GM18873 (cell line): ENCODE data around the gene TMEM165.

Experiments
- ATAC-seq: cut with Tn5 transposase; IDR thresholded peaks from one replicate; pipeline ENCODE4 v1.9.1; 2021; ENCODE audit warnings: mild to moderate bottlenecking, moderate library complexity, moderate number of reproducible peaks; ENCODE audit not compliant: unreplicated experiment, low FRiP score

TMEM165 gene

DNA sequence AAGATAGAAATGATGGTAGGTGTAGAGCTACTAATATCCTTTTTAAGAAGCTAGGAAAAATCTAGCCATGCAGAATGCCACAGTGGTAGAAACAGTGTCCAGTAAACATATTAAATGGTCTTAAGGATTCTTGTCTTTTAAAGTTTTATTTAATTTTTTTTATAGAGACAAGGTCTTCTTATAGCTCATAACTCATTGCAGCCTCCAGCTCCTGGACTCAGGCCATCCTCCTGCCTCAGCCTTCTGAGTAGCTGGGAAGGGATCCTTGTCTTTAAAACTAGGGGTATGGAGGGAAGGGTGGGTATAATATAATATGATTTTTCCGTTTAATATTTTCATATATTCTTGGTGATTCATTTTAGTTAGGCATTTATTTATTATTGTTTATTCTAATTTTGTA lies 3.8 kb downstream of the TMEM165 start:
- ATAC-seq: no peak

GRCh38 chr4:55405073-55405472 lies 9.3 kb downstream of the TMEM165 start:
- no peak for ATAC-seq

- no peak for ATAC-seq
Measured at GRCh38 chr4:55406545-55406944, 10.8 kb downstream of the TMEM165 start.

DNA sequence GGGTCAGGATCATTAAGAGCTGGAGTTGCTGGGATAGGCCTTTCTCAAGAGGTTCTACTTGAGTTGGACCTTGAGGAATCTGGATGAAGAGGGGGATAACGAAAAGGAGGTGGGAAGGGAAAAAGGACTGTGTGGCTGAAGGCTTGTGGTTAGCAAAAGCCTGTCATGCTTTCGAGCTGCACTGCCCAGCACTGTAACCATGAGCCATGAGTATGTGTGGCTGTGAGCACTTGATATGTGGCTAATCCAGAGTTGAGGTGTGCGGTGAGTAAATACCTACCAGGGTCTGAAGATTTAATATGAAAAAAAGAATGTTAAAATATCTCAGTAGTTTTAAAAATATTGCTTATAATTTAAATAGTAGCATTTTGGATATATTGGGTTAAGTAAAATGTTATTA lies 11.4 kb downstream of the TMEM165 start:
- ATAC-seq: no peak

DNA sequence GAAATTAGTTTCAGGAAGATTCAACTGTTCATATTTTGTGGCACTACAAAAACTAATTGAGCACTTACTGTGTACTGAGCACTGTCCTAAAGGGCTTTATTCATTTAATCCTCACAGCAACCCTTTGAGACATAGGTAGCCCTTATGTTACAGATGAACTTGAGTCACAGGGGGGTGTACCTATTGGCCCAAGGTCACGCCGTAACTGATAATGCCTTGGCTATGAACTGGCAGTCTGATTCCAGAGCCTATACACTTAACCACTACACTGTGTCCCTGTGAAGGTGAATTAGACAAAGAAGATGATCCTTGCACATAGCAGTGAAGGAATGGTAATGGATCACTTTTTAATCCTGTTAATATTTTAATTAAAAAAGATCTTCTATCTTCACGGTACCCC lies 12.0 kb downstream of the TMEM165 start:
- no peak for ATAC-seq

DNA sequence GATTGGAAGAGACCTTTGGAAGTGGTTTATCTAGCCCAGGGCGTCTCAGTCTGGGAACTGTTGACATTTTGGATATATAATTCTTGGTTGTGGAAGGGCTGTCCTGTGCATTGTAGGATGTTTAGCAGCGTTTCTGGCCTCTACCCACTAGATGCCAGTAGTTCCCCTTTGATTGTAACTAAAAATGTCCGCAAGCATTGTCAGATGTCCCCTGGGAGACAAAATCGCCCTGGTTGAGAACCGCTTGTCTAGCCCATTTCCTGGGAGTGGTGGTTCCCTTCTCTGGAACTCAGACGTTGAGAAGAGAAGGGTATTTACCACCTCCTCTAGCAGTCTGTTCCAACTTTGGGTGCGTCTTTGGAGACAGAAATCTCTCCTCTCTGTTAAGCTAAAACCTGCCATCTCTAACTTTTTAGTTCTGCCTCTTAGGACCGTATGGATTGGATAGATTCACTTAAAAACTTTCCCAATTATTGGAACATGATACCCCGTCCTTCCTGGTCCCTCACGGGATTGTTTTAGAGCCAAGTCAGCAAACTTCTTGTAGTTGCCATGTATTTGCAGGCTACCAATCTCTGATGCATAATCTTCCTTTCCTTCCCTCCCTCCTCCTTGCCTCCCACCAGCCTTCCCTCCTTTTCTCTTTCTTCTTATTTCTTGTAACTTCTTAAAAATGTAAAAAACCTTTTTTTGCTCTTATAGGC lies 13.9 kb downstream of the TMEM165 start:
- ATAC-seq: peak; percentile 56

GRCh38 chr4:55410431-55410830 lies 14.7 kb downstream of the TMEM165 start:
- no peak for ATAC-seq

DNA sequence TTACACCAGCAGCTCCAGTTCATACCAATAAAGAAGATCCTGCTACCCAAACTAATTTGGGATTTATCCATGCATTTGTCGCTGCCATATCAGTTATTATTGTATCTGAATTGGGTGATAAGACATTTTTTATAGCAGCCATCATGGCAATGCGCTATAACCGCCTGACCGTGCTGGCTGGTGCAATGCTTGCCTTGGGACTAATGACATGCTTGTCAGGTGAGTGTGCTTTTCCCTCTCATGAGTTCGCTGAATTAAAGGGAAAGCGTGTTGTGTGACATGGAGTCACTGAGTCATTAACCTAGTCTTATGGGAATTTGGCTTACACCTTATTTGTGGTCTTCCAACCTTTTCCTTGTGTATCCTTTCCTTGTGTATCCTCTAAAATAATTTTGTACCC lies 15.9 kb downstream of the TMEM165 start:
- ATAC-seq: no peak

DNA sequence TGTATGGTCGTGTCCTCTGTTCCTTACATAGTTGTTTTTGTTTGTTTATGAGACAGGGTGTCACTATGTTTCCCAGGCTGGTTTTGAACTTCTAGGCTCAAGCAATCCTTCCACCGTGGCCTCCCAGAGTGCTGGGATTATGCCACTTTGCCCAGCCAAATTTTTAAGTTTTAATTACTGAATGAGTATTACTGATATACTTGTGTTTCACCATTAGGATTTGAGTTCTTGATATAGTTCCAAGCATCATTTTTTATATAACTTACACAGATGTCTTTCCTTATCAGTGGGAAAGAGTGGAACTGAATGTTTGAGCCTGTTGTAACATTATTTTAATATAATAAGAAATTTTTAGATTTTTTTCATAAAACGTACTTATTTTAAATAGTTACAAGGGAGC lies 20.4 kb downstream of the TMEM165 start:
- no peak for ATAC-seq

DNA sequence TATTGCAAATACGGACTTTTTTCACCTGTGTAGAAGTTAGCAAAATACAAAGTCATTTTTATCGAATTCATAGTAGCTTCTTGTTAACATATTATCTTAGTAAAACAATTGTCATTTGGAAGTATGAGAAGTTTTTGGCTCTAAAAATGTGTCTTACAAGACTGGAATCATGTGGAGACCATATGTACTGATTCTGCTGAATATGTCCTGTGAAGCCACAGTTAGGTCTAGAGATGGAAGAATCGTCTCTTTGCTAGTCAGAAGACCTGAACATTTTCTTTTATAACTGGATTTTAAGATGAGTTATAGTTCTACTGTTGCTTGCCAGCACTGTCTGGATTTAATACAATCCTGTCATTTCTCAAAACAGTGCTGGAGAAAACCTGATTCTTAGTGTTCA lies 29.0 kb downstream of the TMEM165 start:
- no peak for ATAC-seq

- ATAC-seq: no peak
Measured at GRCh38 chr4:55431710-55432336, 36.1 kb downstream of the TMEM165 start.

DNA sequence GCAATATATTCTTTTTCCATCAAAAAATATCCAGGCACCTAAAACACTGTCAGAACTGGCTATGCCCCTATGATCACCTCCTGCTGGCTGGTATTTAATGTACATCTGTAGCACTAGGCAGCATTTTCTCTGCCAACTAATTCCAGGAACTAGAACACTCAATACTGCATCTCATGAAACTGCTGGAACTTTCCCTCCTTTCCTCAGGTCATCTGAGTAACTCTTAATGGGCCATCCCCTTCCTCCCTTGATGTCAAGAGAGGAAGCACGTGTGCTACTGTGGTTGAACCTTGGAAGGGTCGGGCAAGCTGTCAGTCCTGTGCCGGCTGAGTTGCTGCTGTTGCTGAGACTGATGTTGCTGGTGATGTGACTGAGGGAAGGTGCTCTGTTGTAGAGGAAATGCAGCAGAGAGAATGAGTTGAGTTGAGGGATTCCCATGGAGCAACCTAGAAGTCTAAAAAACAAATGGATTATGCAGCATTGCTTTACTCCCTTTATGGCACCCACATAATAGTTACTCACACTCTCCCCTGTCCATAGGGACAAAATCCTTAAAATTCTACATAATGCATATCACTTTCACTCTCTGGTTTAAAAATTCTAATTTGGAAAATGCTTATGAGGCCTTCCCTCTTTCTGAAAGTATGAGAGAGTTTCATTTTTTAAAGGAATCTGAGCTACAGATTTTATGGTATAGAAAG lies 39.5 kb downstream of the TMEM165 start:
- ATAC-seq: peak; percentile 72

DNA sequence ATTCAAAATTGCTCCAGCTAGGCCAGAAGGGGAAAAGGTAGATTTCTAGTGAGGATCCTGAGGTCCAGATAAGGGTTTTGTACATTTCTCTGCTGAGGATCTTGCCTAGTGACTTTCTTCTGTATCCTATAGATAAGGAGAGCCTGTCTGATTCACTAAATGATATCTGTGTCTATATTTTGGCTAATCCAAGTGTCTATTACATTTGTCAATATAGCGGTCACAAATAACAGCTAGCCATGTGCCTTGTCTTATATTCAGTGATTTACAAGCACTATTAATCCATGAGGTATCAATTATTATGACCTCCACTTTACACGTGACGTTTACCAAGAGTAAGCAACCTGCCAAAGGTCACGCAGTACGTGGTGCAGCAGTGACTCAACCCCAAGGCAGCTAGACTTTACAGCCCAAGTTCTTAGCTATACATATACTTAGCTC lies 41.6 kb downstream of the TMEM165 start:
- no peak for ATAC-seq

DNA sequence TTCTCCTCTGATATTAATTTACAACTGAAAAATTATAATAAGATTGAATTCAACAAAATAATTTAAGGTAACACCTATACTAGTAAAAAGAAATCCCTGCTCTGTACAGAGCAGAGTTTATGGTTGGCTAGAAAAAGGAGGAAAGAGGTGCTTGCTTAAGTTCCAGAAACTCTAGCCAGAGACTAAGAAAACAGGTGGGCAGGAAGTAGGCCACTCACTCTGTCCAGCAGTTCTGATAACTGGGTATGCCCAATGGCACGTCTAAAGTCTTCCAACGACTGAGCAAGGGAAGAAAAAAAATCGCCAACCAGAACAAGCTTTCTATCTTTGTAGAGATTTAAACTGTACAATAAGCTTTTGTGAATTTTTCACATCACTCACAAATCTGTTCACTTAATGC lies 42.1 kb downstream of the TMEM165 start:
- no peak for ATAC-seq

- no peak for ATAC-seq
Measured at GRCh38 chr4:55438314-55438713, 42.6 kb downstream of the TMEM165 start.

GRCh38 chr4:55439023-55439422 lies 43.3 kb downstream of the TMEM165 start:
- no peak for ATAC-seq

GRCh38 chr4:55440786-55441185 lies 45.0 kb downstream of the TMEM165 start:
- ATAC-seq: no peak

- ATAC-seq: no peak
Measured at GRCh38 chr4:55442541-55442940, 46.8 kb downstream of the TMEM165 start.

- no peak for ATAC-seq
Measured at GRCh38 chr4:55444827-55445226, 49.1 kb downstream of the TMEM165 start.

- ATAC-seq: no peak
Measured at GRCh38 chr4:55445921-55446577, 50.3 kb downstream of the TMEM165 start.

DNA sequence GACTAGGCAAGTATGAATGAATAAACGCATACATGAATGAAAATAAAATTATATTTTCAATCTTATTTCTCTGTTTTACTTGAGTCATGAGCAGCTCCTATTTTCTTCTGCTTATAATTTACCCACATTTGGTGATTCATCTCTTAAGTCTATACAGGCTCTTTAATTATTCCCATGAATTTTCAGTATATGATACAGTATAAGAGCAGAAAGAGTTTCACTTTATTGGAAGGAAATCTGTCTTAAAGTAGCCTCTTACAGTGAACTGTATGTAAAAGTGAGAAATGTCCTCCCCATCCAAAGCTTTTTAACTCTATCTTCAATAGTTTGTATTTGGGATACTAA lies 50.8 kb downstream of the TMEM165 start:
- no peak for ATAC-seq
